GM12872 (cell line): ENCODE results near the gene TRIM27.

Experiments
- CTCF ChIP-seq: IDR thresholded peaks from 3 replicates; pipeline ENCODE4 v1.5.1; 2011; ENCODE audit warnings: low read depth, mild to moderate bottlenecking, low read length, moderate library complexity; ENCODE audit not compliant: insufficient read depth

The TRIM27 gene

GRCh38 chr6:28923318-28924102 is at the start of gene TRIM27:
Gene TRIM27 (minus strand): TSS chr6:28923985. CDS start chr6:28923632, 353 bp downstream.
- no peak for TF ChIP-seq CTCF

GRCh38 chr6:28969129-28969528 is 45.3 kb upstream of the TRIM27 start:
- TF ChIP-seq CTCF: no peak

GRCh38 chr6:28968476-28968875 is 44.7 kb upstream of the TRIM27 start:
- TF ChIP-seq CTCF: no peak

GRCh38 chr6:28965706-28966105 is 41.9 kb upstream of the TRIM27 start:
- no peak for TF ChIP-seq CTCF

GRCh38 chr6:28960846-28961500 is 37.2 kb upstream of the TRIM27 start:
- TF ChIP-seq CTCF: no peak

- no peak for TF ChIP-seq CTCF
These were observed 32.5 kb upstream of the TRIM27 start for GRCh38 chr6:28956331-28956730.

- TF ChIP-seq CTCF: no peak
These were observed 29.9 kb upstream of the TRIM27 start for GRCh38 chr6:28953585-28954258.
